ENCODE results near the gene CELA2A.

The CELA2A gene

DNA sequence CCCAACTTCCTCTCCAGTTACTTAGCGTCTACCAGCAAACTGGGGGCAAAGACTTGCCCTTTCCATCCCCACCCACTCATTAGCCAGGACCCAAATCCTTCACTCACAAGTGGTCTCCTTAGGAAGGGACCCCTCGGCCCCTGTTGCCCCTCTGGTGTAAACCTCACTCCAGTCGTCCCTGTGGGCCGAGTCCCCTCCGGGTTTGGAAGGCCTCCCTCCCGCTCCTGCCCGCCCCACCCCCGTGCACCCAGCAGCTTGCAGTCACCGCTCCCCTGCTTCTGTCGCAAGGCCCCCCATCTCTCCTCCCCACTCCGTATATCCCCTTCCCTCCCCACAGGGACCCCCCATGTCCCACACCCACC lies 45.7 kb upstream of the CELA2A start:
- H3K27me3 ChIP-seq (replicated peaks): no peaks in the 10 kb centered on the region
- DNase-seq: no peak
- no peaks in the 10 kb centered on the region for H3K36me3 ChIP-seq (replicated peaks)
- in situ Hi-C loops (cut with HindIII; ENCODE audit: low pct_ligation_motif_present, low sequenced_read_pairs): loop anchor here (10.0 kb wide), 1 partner anchor 76 kb away; no protein-coding TSS in a partner anchor
- TF ChIP-seq, protein P1, sequence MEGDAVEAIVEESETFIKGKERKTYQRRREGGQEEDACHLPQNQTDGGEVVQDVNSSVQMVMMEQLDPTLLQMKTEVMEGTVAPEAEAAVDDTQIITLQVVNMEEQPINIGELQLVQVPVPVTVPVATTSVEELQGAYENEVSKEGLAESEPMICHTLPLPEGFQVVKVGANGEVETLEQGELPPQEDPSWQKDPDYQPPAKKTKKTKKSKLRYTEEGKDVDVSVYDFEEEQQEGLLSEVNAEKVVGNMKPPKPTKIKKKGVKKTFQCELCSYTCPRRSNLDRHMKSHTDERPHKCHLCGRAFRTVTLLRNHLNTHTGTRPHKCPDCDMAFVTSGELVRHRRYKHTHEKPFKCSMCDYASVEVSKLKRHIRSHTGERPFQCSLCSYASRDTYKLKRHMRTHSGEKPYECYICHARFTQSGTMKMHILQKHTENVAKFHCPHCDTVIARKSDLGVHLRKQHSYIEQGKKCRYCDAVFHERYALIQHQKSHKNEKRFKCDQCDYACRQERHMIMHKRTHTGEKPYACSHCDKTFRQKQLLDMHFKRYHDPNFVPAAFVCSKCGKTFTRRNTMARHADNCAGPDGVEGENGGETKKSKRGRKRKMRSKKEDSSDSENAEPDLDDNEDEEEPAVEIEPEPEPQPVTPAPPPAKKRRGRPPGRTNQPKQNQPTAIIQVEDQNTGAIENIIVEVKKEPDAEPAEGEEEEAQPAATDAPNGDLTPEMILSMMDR (IDR thresholded peaks at IDR 0.05; ENCODE audit: low read depth, low read length, missing control alignments): no peak
- no peak overlapping the region for H3K27ac ChIP-seq
- peak overlapping the region; percentile 81 for H3K4me3 ChIP-seq (ENCODE audit: low read depth, low read length)

DNA sequence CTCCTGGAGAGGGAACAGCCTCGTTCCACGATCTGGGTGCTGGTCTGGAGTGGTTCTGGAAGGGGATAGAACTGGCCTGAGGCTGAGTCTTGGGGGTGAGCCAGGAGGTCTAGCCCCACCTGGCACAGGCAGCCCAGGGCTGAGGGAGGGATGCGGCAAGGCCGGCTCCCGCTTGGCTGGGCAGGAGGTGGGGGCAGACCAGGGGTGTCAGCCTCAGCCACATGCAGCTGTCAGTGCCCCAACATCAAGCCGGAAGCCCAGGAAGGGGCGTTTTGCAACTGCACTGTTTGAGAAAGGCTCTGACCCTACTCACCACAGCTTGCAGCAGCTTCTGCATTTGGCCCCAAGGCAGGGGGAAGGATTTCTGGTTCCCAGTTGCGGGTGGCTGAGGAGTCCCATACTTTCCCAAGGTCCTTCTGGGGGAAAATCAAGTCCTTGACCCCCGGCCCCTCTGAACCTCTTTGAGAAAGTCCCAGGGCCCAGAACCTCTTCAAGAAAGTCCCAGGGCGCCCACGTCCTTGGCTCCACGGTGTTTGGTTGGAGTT lies 44.9 kb upstream of the CELA2A start:
- Histone ChIP-seq H3K36me3 (replicated peaks) (no peaks in the 10 kb centered on the region), H3K4me3 (ENCODE audit: low read depth, low read length) (peak overlapping the region; percentile 81), H3K27ac (no peak overlapping the region), H3K27me3 (replicated peaks) (no peaks in the 10 kb centered on the region)
- TF ChIP-seq, protein P1 (IDR thresholded peaks at IDR 0.05; ENCODE audit: low read depth, low read length, missing control alignments): no peak
- in situ Hi-C loops (cut with HindIII; ENCODE audit: low pct_ligation_motif_present, low sequenced_read_pairs): loop anchor here (10.0 kb wide), 1 partner anchor 77 kb away; no protein-coding TSS in a partner anchor
- DNase-seq: no peak

DNA sequence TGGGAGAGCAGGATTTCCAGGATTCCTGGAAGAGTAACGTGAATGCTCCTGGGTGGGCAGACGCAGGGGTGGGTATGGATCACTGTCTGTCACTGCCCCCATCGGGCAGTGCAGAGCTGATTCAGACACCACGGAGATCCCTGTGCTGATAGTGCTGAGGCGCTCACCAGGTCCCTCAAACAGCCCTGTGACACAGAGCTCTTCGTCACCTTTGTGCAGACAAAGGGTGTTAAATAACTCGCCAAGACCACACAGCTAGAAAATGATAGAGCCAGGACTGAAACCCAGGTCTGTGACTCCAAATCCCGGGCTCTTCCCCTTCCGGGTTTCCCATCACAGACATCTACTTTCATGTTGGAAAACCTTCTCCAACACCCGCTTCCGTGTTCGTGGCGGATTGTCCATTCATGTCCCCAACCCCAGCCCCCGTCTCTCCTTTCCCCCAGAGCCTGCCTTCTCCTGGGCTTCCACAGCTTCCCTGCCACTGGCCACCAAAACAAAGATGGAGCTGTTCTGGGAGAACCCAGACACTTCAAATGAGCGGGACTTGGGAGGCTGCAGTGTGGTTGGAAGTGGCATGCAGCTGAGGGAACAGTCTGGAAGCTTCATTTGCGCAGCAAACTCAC lies 44.2 kb upstream of the CELA2A start:
- no peak overlapping the region for H3K27ac ChIP-seq
- no peak for DNase-seq

DNA sequence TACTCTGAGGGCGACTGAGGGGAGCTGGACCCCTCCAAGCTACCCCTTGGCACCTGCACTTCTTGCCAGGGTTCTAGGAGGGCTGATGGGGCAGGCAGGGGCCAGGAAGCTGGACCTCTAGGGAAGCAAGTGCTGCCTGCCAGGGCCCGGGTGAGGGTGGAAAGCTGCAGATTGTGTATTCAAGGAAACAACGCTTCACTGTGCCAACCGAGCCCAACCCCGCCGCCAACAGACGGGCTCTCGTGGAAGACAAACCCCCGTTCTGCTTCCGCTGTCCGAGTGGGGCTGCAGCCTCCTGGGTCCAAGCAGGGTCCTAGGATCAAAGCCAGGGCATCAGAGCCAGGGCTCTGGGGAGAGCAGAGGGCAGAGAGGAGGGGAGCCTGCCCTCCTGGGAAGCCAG lies 43.7 kb upstream of the CELA2A start:
- TF ChIP-seq, protein P1 (IDR thresholded peaks at IDR 0.05; ENCODE audit: low read depth, low read length, missing control alignments): no peak
- no peak for DNase-seq
- no peaks in the 10 kb centered on the region for H3K27me3 ChIP-seq (replicated peaks)

More for the DNA sequence above, 44.2 kb upstream of the CELA2A start:
- in situ Hi-C loops (cut with HindIII; ENCODE audit: low pct_ligation_motif_present, low sequenced_read_pairs): loop anchor here (10.0 kb wide), 1 partner anchor 77 kb away; no protein-coding TSS in a partner anchor
- no peaks in the 10 kb centered on the region for H3K36me3 ChIP-seq (replicated peaks)
- H3K27me3 ChIP-seq (replicated peaks): no peaks in the 10 kb centered on the region
- peak overlapping the region; percentile 81 for H3K4me3 ChIP-seq (ENCODE audit: low read depth, low read length)
- TF ChIP-seq, protein P1 (IDR thresholded peaks at IDR 0.05; ENCODE audit: low read depth, low read length, missing control alignments): no peak

DNA sequence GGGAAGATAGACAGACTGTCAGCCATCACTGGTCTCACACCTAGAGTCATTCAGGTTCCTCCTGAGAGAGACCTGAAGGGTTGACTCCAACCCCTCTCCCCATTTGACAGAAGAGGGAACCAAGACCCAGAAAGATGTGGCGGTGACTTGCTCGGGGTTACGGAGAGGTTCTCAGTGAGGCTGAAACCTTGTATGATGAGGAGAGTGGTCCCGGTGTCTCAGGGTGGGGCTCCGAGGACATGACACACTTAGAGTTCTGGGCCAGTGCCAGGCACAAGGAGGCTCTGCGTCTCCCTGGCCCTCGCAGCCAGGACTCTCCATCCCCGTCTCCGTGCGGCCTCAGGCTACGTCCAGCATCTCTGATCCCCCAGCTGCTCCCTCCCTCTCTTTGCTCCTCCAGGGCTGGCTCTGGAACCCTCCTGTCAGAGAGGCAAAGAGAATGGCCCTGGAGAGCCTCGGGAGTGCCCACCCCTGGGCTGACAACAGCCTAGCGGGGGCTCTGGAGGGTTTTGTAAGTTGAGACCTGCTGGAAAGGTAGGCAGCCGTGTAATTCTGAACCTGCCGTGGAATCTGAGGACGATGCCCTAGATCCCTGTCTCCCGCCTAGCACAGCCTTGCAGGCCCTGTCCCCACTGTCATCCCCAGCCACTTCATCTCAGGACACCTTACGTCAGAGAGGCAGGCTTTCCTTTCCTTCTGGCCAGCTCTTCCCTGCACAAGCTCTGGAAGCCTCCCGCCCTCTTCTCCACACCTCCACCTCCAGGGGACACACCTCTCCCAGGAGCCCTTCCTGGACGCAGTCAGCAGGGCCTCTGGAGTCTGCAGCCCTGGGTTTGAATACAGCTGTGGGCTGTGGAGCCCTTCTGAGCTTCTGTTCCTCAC lies 42.7 kb upstream of the CELA2A start:
- in situ Hi-C loops (cut with HindIII; ENCODE audit: low pct_ligation_motif_present, low sequenced_read_pairs): loop anchor here (10.0 kb wide), 1 partner anchor 79 kb away; no protein-coding TSS in a partner anchor
- TF ChIP-seq, protein P1 (IDR thresholded peaks at IDR 0.05; ENCODE audit: low read depth, low read length, missing control alignments): no peak
- Histone ChIP-seq H3K27me3 (replicated peaks) (no peaks in the 10 kb centered on the region), H3K4me3 (ENCODE audit: low read depth, low read length) (no peak overlapping the region), H3K27ac (no peak overlapping the region), H3K36me3 (replicated peaks) (no peaks in the 10 kb centered on the region)
- DNase-seq: no peak

More for the DNA sequence above, 43.7 kb upstream of the CELA2A start:
- in situ Hi-C loops (cut with HindIII; ENCODE audit: low pct_ligation_motif_present, low sequenced_read_pairs): loop anchor here (10.0 kb wide), 1 partner anchor 78 kb away; no protein-coding TSS in a partner anchor
- Histone ChIP-seq H3K36me3 (replicated peaks) (no peaks in the 10 kb centered on the region), H3K27ac (no peak overlapping the region), H3K4me3 (ENCODE audit: low read depth, low read length) (no peak overlapping the region)

Measured in brain microvascular endothelial cell (primary cell).